Gastrocnemius medialis (tissue), 4 donors: ENCODE data around the gene RAB20. TPM values are rescaled to one million over a fixed set of nuclear protein-coding genes. Genes with fewer than 3 reads are reported as not detected.
"Not testable (repeated sequence)": the region's sequence is repeated elsewhere in the genome, so short reads cannot be mapped to it uniquely, and the experiment has no call there.

ENCODE experiments used
- ATAC-seq, 2 donors: fragments of 150-250 bp; one replicate each; pipeline ENCODE4 v1.9.1; 2016
- DNase-seq, 2 donors: peaks; one replicate each; pipeline ENCODE4 v3.0.0-alpha.2; 2019
- H3K27ac ChIP-seq, 4 donors: fragments of 200-600 bp; sonication (generic); 1 replicate in 1 of 4; 2 replicates in 3 of 4; pipeline ENCODE4 v1.5.1; 2016 to 2018; ENCODE audit warnings: mild to moderate bottlenecking in 2 of 4, moderate library complexity in 1 of 4
- H3K27me3 ChIP-seq, 3 donors: fragments of 200-600 bp; sonication (generic) in 2 of 3; 1 replicate in 1 of 3; 2 replicates in 2 of 3; pipeline versions ENCODE4 v1.5.1 to v1.6.0; 2016 to 2019; ENCODE audit warnings: mild to moderate bottlenecking in 1 of 3, moderate library complexity in 1 of 3
- H3K36me3 ChIP-seq, 2 donors: fragments of 200-600 bp; sonication (generic) in 1 of 2; one replicate each; pipeline ENCODE4 v1.5.1; 2017 to 2018
- H3K4me1 ChIP-seq, 2 donors: fragments of 200-600 bp; sonication (generic) in 1 of 2; one replicate each; pipeline ENCODE4 v1.5.1; 2016 to 2017; ENCODE audit warnings: mild to moderate bottlenecking in 2 of 2
- H3K4me3 ChIP-seq, 4 donors: fragments of 200-600 bp; sonication (generic) in 3 of 4; 1 replicate in 1 of 4; 2 replicates in 3 of 4; pipeline ENCODE4 v1.5.1; 2016 to 2019; ENCODE audit warnings: mild to moderate bottlenecking in 2 of 4
- H3K9me3 ChIP-seq, 3 donors: fragments of 200-600 bp; sonication (generic) in 2 of 3; 1 replicate in 1 of 3; 2 replicates in 2 of 3; pipeline ENCODE4 v1.5.1; 2016 to 2019
- CTCF ChIP-seq, 5 experiments: fragments of 450-650 bp in 3 of 5; fragments of 200-600 bp in 2 of 5; sonication (generic) in 2 of 5; IDR thresholded peaks in 4 of 5; conservative IDR thresholded peaks in 1 of 5; 1 replicate in 4 of 5; 2 replicates in 1 of 5; pipeline ENCODE4 v1.5.1; 2016 to 2019; ENCODE audit warnings: antibody characterized with exemption in 5 of 5, mild to moderate bottlenecking in 3 of 5, moderate library complexity in 3 of 5
- POLR2A ChIP-seq, 2 donors: fragments of 450-650 bp; IDR thresholded peaks; one replicate each; pipeline ENCODE4 v1.6.1; 2017; ENCODE audit warnings: antibody characterized with exemption in 2 of 2, mild to moderate bottlenecking in 2 of 2, moderate library complexity in 2 of 2
- in situ Hi-C, 4 donors: fragments of 200-750 bp; cut with MboI; loops; one replicate each; pipeline versions ENCODE4 v1.15.0 to v1.8.0; 2017; ENCODE audit warnings: low sequenced_read_pairs in 4 of 4
- intact Hi-C: fragments of 100-400 bp; cut with DNase I; formaldehyde crosslinking; loops from one replicate; pipeline ENCODE4 v1.15.1; 2023; ENCODE audit warnings: low total_unique reads
- total RNA-seq, 4 donors: library from RNA; depleted of rRNA; stranded (reverse); fragments of >200 nt; gene quantifications; one replicate each; pipeline versions ENCODE4 v1.1.0 to v1.2.3, GENCODE V29; 2016

Gene RAB20
- total RNA-seq, 4 donors from 2014 or later, result 0.31 to 9.1 (median 2.0) TPM

GRCh38 chr13:110570886-110571285 lies 9.4 kb upstream of the RAB20 start:
- no peak for TF ChIP-seq POLR2A (IDR thresholded peaks at IDR 0.05)
- no peak for TF ChIP-seq CTCF (IDR thresholded peaks at IDR 0.05 in 4 of 5, conservative IDR thresholded peaks at IDR 0.05 in 1 of 5)
- H3K4me1 ChIP-seq, result no peaks in the 10 kb centered on the region
- peaks cover 0 to 10% (median 4%) of the 10 kb centered on the region in 3 donors for H3K27me3 ChIP-seq
- in situ Hi-C loops (loop anchor here in 2 of 4 donors (10.0 to 25.0 kb wide), 2 partner anchors 109 to 116 kb away; no protein-coding TSS in a partner anchor), intact Hi-C loops (no loop called here)
- H3K4me3 ChIP-seq, result no peak overlapping the region
- ATAC-seq (no peak), DNase-seq (no peak)
- H3K27ac ChIP-seq, result no peak overlapping the region
- no peaks in the 10 kb centered on the region for H3K9me3 ChIP-seq
- H3K36me3 ChIP-seq, result no peaks in the 10 kb centered on the region

DNA sequence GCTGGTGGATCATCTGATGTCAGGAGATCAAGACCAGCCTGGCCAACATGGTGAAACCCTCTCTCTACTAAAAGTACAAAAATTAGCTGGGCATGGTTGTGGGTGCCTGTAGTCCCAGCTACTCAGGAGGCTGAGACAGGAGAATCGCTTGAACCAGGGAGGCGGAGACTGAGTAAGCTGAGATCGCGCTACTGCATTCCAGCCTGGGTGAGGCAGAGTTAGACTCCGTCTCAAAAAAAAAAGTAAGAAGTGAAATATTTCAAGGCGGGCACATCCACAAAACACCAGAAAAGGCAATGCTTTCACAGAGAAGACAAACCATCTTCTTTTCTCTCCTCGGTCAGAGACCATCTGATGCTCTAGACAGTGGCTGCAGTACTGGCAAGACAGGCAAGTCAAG lies 8.4 kb upstream of the RAB20 start:
- in situ Hi-C loops, result loop anchor here in 2 of 4 donors (10.0 to 25.0 kb wide), 2 partner anchors 108 to 115 kb away; no protein-coding TSS in a partner anchor

GRCh38 chr13:110568612-110569011 lies 7.1 kb upstream of the RAB20 start:
- Histone ChIP-seq H3K36me3 (no peaks in the 10 kb centered on the region), H3K27me3 (peaks cover 0 to 10% (median 0%) of the 10 kb centered on the region in 3 donors), H3K4me3 (no peak overlapping the region), H3K9me3 (no peaks in the 10 kb centered on the region), H3K27ac (no peak overlapping the region), H3K4me1 (no peaks in the 10 kb centered on the region)
- DNase-seq (no peak), ATAC-seq (no peak)
- intact Hi-C loops (no loop called here), in situ Hi-C loops (loop anchor here in 1 of 4 donors (25.0 kb wide), 1 partner anchor 106 kb away; no protein-coding TSS in a partner anchor)
- TF ChIP-seq POLR2A (IDR thresholded peaks at IDR 0.05) (no peak), CTCF (IDR thresholded peaks at IDR 0.05 in 4 of 5, conservative IDR thresholded peaks at IDR 0.05 in 1 of 5) (no peak)

More for the DNA sequence above, 8.4 kb upstream of the RAB20 start:
- H3K4me1 ChIP-seq, H3K4me3 ChIP-seq, DNase-seq, ATAC-seq, H3K36me3 ChIP-seq, H3K9me3 ChIP-seq, H3K27ac ChIP-seq, intact Hi-C loops: not testable (repeated sequence)
- H3K27me3 ChIP-seq, result peaks cover 0 to 10% (median 4%) of the 10 kb centered on the region in 3 donors

GRCh38 chr13:110566171-110566570 lies 4.6 kb upstream of the RAB20 start:
- intact Hi-C loops, result no loop called here
- ATAC-seq, result no peak
- no peak for DNase-seq
- Histone ChIP-seq H3K9me3 (no peaks in the 10 kb centered on the region), H3K36me3 (no peaks in the 10 kb centered on the region), H3K27ac (no peak overlapping the region), H3K27me3 (peaks cover 0 to 3% (median 0%) of the 10 kb centered on the region in 3 donors), H3K4me1 (no peaks in the 10 kb centered on the region), H3K4me3 (no peak overlapping the region)
- no peak for TF ChIP-seq CTCF (IDR thresholded peaks at IDR 0.05 in 4 of 5, conservative IDR thresholded peaks at IDR 0.05 in 1 of 5)
- TF ChIP-seq POLR2A (IDR thresholded peaks at IDR 0.05), result no peak
- in situ Hi-C loops, result loop anchor here in 1 of 4 donors (25.0 kb wide), 1 partner anchor 104 kb away; no protein-coding TSS in a partner anchor

DNA sequence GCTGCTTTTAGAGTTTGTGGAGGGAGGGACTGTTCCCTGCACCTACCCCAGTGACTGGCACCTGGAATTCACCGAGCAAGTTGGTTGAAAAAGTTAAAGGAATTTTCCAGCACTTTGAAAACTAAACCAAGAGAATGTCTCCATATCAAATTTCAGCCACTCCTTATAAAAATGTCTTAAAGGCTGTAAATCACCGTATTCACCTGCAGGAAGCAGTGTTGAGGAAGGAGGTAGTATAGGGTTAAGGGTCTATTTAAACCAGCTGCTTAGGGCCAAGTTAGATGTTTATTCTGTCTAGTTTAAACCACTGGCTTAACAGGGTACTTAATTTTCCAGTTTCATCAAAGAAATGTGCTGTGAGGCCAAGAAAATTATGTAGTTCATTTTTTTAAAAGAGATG lies 3.8 kb upstream of the RAB20 start:
- in situ Hi-C loops (loop anchor here in 1 of 4 donors (25.0 kb wide), 1 partner anchor 103 kb away; no protein-coding TSS in a partner anchor), intact Hi-C loops (no loop called here)
- ATAC-seq, result no peak
- no peaks in the 10 kb centered on the region for H3K27me3 ChIP-seq
- H3K4me1 ChIP-seq, result peaks cover under 1 to 6% of the 10 kb centered on the region in 2 donors
- DNase-seq, result no peak
- H3K4me3 ChIP-seq, result no peak overlapping the region
- no peaks in the 10 kb centered on the region for H3K36me3 ChIP-seq
- H3K9me3 ChIP-seq, result no peaks in the 10 kb centered on the region
- no peak overlapping the region for H3K27ac ChIP-seq
- TF ChIP-seq CTCF (IDR thresholded peaks at IDR 0.05 in 4 of 5, conservative IDR thresholded peaks at IDR 0.05 in 1 of 5) (no peak), POLR2A (IDR thresholded peaks at IDR 0.05) (no peak)
